NT2/D1 (cell line): ENCODE data around the gene TAOK1.

Experiments
- DNase-seq: peaks from one replicate; pipeline ENCODE4 v3.0.0-alpha.2; 2011; ENCODE audit warnings: low read depth, low spot score
- H3K27me3 ChIP-seq: 2 replicates; pipeline ENCODE4 v1.6.0; 2011; ENCODE audit warnings: mild to moderate bottlenecking; ENCODE audit not compliant: insufficient read length, insufficient read depth
- H3K36me3 ChIP-seq: 2 replicates; pipeline ENCODE4 v1.6.1; 2011; ENCODE audit warnings: mild to moderate bottlenecking, low read length, mixed read lengths; ENCODE audit not compliant: insufficient read depth, insufficient read length
- H3K4me1 ChIP-seq: 2 replicates; pipeline ENCODE4 v1.5.1; 2011; ENCODE audit not compliant: insufficient read depth, insufficient read length
- H3K4me3 ChIP-seq: 2 replicates; pipeline ENCODE4 v1.5.1; 2011; ENCODE audit warnings: low read depth; ENCODE audit not compliant: insufficient read length
- H3K9ac ChIP-seq: 2 replicates; pipeline ENCODE4 v1.6.0; 2011; ENCODE audit warnings: low read depth; ENCODE audit not compliant: insufficient read length
- H3K9me3 ChIP-seq: 2 replicates; pipeline ENCODE4 v1.5.1; 2011; ENCODE audit warnings: mild to moderate bottlenecking, low read length; ENCODE audit not compliant: insufficient read depth
- SUZ12 ChIP-seq: IDR thresholded peaks from 2 replicates; pipeline ENCODE4 v1.6.1; 2011; ENCODE audit not compliant: insufficient read length, insufficient read depth; ENCODE audit errors: extremely low read depth
- YY1 ChIP-seq: IDR thresholded peaks from 2 replicates; pipeline ENCODE4 v1.6.1; 2011; ENCODE audit not compliant: insufficient read length, insufficient read depth
- ZNF274 ChIP-seq: IDR thresholded peaks from 2 replicates; pipeline ENCODE4 v1.6.1; 2011; ENCODE audit warnings: mild to moderate bottlenecking, low read depth, low read length

TAOK1 gene

GRCh38 chr17:29394761-29395160 lies 4.6 kb downstream of the TAOK1 start:
- H3K9ac ChIP-seq = no peak overlapping the region
- H3K36me3 ChIP-seq = peaks cover 8% of the 10 kb centered on the region
- TF ChIP-seq SUZ12 (no peak), YY1 (no peak), ZNF274 (no peak)
- no peaks in the 10 kb centered on the region for H3K9me3 ChIP-seq
- no peaks in the 10 kb centered on the region for H3K4me1 ChIP-seq
- H3K27me3 ChIP-seq = no peaks in the 10 kb centered on the region
- DNase-seq = no peak
- H3K4me3 ChIP-seq = no peak overlapping the region

- Histone ChIP-seq H3K4me3 (no peak overlapping the region), H3K9ac (no peak overlapping the region), H3K4me1 (no peaks in the 10 kb centered on the region), H3K9me3 (no peaks in the 10 kb centered on the region), H3K27me3 (no peaks in the 10 kb centered on the region), H3K36me3 (peaks cover 10% of the 10 kb centered on the region)
- TF ChIP-seq ZNF274 = no peak
- TF ChIP-seq YY1 = no peak
- TF ChIP-seq SUZ12 = no peak
- DNase-seq = no peak
Observed at GRCh38 chr17:29396066-29396465, 5.9 kb downstream of the TAOK1 start.

- H3K9me3 ChIP-seq = no peaks in the 10 kb centered on the region
- no peaks in the 10 kb centered on the region for H3K4me1 ChIP-seq
- no peak for DNase-seq
- H3K4me3 ChIP-seq = no peak overlapping the region
- H3K27me3 ChIP-seq = no peaks in the 10 kb centered on the region
- H3K9ac ChIP-seq = no peak overlapping the region
- TF ChIP-seq YY1 (no peak), ZNF274 (no peak), SUZ12 (no peak)
- H3K36me3 ChIP-seq = peaks cover 20% of the 10 kb centered on the region
Observed at GRCh38 chr17:29399634-29400033, 9.5 kb downstream of the TAOK1 start.

GRCh38 chr17:29400818-29401217 lies 10.7 kb downstream of the TAOK1 start:
- TF ChIP-seq YY1 = no peak
- no peak for TF ChIP-seq SUZ12
- no peak for TF ChIP-seq ZNF274
- peaks cover 26% of the 10 kb centered on the region for H3K36me3 ChIP-seq
- H3K9me3 ChIP-seq = no peaks in the 10 kb centered on the region
- no peak overlapping the region for H3K4me3 ChIP-seq
- no peaks in the 10 kb centered on the region for H3K27me3 ChIP-seq
- no peak overlapping the region for H3K9ac ChIP-seq
- H3K4me1 ChIP-seq = no peaks in the 10 kb centered on the region
- DNase-seq = no peak

GRCh38 chr17:29401258-29401657 lies 11.1 kb downstream of the TAOK1 start:
- Histone ChIP-seq H3K4me3 (no peak overlapping the region), H3K27me3 (no peaks in the 10 kb centered on the region), H3K4me1 (no peaks in the 10 kb centered on the region), H3K36me3 (peaks cover 26% of the 10 kb centered on the region), H3K9me3 (no peaks in the 10 kb centered on the region), H3K9ac (no peak overlapping the region)
- DNase-seq = no peak
- TF ChIP-seq SUZ12 (no peak), YY1 (no peak), ZNF274 (no peak)

- H3K4me3 ChIP-seq = no peak overlapping the region
- no peaks in the 10 kb centered on the region for H3K4me1 ChIP-seq
- no peaks in the 10 kb centered on the region for H3K9me3 ChIP-seq
- DNase-seq = no peak
- no peaks in the 10 kb centered on the region for H3K27me3 ChIP-seq
- peaks cover 12% of the 10 kb centered on the region for H3K36me3 ChIP-seq
- H3K9ac ChIP-seq = no peak overlapping the region
- TF ChIP-seq SUZ12 (no peak), YY1 (no peak), ZNF274 (no peak)
Observed at GRCh38 chr17:29407856-29408255, 17.7 kb downstream of the TAOK1 start.

- no peak overlapping the region for H3K9ac ChIP-seq
- no peak for DNase-seq
- H3K9me3 ChIP-seq = no peaks in the 10 kb centered on the region
- TF ChIP-seq SUZ12 (no peak), YY1 (no peak), ZNF274 (no peak)
- H3K4me1 ChIP-seq = no peaks in the 10 kb centered on the region
- H3K36me3 ChIP-seq = peaks cover 6% of the 10 kb centered on the region
- H3K4me3 ChIP-seq = no peak overlapping the region
- no peaks in the 10 kb centered on the region for H3K27me3 ChIP-seq
Observed at GRCh38 chr17:29409963-29410362, 19.8 kb downstream of the TAOK1 start.

- Histone ChIP-seq H3K4me3 (no peak overlapping the region), H3K4me1 (no peaks in the 10 kb centered on the region), H3K36me3 (peaks cover 5% of the 10 kb centered on the region), H3K27me3 (no peaks in the 10 kb centered on the region), H3K9me3 (no peaks in the 10 kb centered on the region), H3K9ac (no peak overlapping the region)
- no peak for DNase-seq
- TF ChIP-seq YY1 (no peak), SUZ12 (no peak), ZNF274 (no peak)
Observed at GRCh38 chr17:29412780-29413565, 22.8 kb downstream of the TAOK1 start.
